Adrenal gland (tissue), 5 donors: ENCODE data around the gene PDE4DIP.
A peak's percentile ranks its signal among the peaks of the same experiment; 100 is the strongest.
"Not testable (repeated sequence)": the region's sequence is repeated elsewhere in the genome, so short reads cannot be mapped to it uniquely, and the experiment has no call there.

ENCODE experiments used
- POLR2A ChIP-seq, 2 donors: fragments of 450-650 bp; IDR thresholded peaks; one replicate each; pipeline ENCODE4 v1.6.1; 2017; ENCODE audit warnings: antibody characterized with exemption in 2 of 2, mild to moderate bottlenecking in 2 of 2, moderate library complexity in 1 of 2
- TF ChIP-seq, protein P1 (sequence below), 6 experiments: fragments of 450-650 bp in 4 of 6; fragments of 200-600 bp in 2 of 6; sonication (generic) in 1 of 6; IDR thresholded peaks; 1 replicate in 5 of 6; 2 replicates in 1 of 6; pipeline versions ENCODE4 v1.5.1 to v1.8.0; 2016 to 2021; ENCODE audit warnings: antibody characterized with exemption in 6 of 6, mild to moderate bottlenecking in 2 of 6, moderate library complexity in 1 of 6
- donor health status: DM: no; HTN: no; CAD: no.

DNA sequence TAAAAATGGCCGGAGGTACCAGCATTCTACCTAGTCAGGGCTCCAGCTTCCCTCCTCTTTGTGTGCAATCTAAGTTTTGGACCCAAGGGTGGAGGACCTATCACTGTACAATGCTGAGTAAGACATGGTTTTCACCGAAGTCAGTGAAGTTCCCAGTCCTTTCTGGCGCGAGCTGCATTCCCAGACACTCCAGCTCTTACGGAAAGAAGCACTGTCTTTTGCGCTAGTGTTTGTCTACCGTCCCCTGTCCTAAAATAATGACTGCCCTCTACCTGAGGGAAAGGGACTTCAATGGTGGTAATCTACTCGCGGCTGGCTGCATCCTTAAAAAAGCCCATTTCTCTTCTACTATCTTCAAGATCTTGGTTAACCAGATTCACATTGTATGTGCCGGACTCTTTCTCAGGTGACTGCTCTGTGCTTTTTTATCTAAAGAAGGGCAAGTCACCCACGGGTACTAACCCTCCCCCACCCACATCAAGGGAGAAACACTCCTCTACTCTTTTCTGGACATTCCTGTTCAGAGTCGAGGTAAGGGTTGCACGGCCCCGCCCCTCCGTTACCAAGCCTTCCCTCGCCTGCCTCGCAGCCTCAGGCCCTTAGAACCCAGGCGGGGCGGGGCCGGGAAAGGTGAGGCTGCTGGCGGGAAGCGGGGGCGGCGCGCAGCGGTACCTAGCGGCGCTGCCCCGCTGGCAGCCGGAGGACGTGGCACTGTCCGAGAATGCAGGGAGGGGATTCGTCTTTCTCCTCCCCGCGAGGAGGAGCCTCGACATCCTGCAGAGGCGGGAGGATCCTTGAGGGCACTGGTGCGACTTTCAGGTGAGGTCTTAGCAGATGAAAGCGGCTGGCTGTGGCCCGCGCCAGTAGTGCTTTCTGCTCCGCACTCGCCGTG, 107.4 kb downstream of the PDE4DIP start:
- TF ChIP-seq, protein P1, sequence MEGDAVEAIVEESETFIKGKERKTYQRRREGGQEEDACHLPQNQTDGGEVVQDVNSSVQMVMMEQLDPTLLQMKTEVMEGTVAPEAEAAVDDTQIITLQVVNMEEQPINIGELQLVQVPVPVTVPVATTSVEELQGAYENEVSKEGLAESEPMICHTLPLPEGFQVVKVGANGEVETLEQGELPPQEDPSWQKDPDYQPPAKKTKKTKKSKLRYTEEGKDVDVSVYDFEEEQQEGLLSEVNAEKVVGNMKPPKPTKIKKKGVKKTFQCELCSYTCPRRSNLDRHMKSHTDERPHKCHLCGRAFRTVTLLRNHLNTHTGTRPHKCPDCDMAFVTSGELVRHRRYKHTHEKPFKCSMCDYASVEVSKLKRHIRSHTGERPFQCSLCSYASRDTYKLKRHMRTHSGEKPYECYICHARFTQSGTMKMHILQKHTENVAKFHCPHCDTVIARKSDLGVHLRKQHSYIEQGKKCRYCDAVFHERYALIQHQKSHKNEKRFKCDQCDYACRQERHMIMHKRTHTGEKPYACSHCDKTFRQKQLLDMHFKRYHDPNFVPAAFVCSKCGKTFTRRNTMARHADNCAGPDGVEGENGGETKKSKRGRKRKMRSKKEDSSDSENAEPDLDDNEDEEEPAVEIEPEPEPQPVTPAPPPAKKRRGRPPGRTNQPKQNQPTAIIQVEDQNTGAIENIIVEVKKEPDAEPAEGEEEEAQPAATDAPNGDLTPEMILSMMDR (IDR thresholded peaks at IDR 0.05) = not testable (repeated sequence)
- TF ChIP-seq POLR2A (IDR thresholded peaks at IDR 0.05) = peak in 1 of 2 donors; percentile 37
